ENCODE results near the gene TXN2.

Gene TXN2

DNA sequence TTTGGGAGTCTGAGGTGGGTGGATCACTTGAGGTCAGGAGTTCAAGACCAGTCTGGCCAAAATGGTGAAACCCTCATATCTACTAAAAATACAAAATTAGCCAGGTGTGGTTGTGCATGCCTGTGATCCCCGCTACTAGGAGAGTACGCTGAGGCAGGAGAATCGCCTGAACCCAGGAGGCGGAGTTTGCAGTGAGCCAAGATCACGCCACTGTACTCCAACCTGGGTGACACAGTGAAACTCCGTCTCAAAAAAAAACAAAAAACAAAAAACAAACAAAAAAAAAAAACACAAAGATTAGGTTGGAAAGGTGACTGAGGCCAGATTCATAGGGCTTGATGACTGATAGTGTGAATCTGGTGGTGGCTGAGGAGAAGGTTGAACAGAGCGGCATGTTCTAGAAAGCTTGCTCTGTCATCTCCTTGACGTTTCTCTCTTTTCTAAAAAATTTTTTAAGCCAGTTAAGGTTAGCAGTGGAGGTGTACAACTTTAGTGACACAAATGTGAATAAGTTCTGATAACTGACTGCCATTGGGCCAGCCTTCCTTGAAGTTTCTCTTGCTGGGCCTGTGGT lies 40.9 kb downstream of the TXN2 start:
- Histone ChIP-seq H3K79me1 (replicated peaks; ENCODE audit: low read length, poor library complexity, severe bottlenecking) (peaks cover 2% of the 10 kb centered on the region), H3K4me2 (ENCODE audit: low read length, poor library complexity, severe bottlenecking) (no peak overlapping the region), H4K91ac (ENCODE audit: low read length) (no peak overlapping the region), H3K4me3 (ENCODE audit: insufficient read depth in 1 of 2, low read depth in 1 of 2, low read length in 2 of 2) (no peak overlapping the region), H3K27me3 (ENCODE audit: control insufficient read depth in 1 of 2, insufficient read depth in 1 of 2, low read length in 2 of 2) (no peaks in the 10 kb centered on the region), H3K9me3 (ENCODE audit: control insufficient read depth, low read length) (no peaks in the 10 kb centered on the region), H3K36me3 (ENCODE audit: control insufficient read depth in 1 of 2, insufficient read depth in 2 of 2, low read depth in 1 of 2, low read length in 2 of 2) (no peaks in the 10 kb centered on the region), H3K14ac (ENCODE audit: low read length in 2 of 2) (no peak overlapping the region), H2BK15ac (ENCODE audit: low read depth, poor library complexity, severe bottlenecking) (no peak overlapping the region), H3K27ac (ENCODE audit: low read length, poor library complexity, severe bottlenecking) (peak overlapping the region; percentile 89), H3K9ac (ENCODE audit: low read length) (no peak overlapping the region), H2AK5ac (ENCODE audit: low read length, severe bottlenecking) (peak overlapping the region; percentile 72), H3K23ac (ENCODE audit: low read length in 2 of 2) (no peak overlapping the region), H2BK12ac (ENCODE audit: low read length in 2 of 2) (peak overlapping the region; percentile 65 to 81), H2AFZ (ENCODE audit: low read depth, low read length) (no peak overlapping the region), H3K4ac (ENCODE audit: low read depth in 1 of 2, low read length in 2 of 2) (peak overlapping the region in 1 of 2 experiments; percentile 34), H3K18ac (ENCODE audit: low read depth in 1 of 2, low read length in 2 of 2) (peak overlapping the region; percentile 34 to 58), H4K8ac (ENCODE audit: low read length) (no peak overlapping the region), H2BK120ac (ENCODE audit: low read depth, low read length) (no peak overlapping the region), H2BK5ac (ENCODE audit: low read depth, low read length, poor library complexity, severe bottlenecking) (no peak overlapping the region), H3K4me1 (ENCODE audit: control insufficient read depth, insufficient read depth, low read depth, low read length) (peaks cover 29% of the 10 kb centered on the region)
- no peak for DNase-seq
- whole genome bisulfite sequencing, result 97% methylated on average over 7 of the region's 8 CpGs

DNA sequence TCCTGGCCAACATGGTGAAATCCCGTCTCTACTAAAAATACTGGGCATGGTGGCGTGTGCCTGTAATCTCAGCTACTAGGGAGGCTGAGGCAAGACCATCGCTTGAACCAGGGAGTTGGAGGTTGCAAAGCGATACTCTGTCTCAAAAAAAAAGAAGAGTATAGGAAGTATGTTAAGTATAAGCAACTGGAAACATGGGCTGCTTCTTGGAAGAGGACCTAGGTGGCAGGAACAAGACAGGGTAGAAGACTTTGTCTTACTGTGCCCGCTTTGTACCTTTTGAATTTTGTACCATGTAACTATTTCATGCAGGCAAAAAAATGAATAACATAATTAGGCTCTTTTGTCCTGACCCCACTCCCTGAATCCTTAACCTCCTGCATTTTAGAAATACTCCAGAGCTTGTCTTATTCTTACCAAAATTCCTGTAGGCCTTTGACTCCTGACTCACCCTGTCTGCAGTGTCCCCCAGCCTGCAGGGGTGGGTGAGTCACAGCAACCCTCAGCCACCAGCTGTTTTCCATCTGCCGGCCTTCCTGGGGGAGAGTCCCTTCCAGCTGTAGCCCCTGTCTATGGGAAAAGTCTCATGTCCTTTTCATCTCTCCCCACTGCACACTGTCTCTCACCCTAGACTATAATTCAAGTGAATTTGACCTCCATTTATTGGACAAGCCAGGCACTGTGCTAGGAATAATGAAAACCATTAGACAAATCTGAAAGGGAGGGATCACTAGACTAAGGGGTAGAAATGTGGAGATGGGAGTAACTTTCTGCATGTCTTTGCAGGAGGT lies 41.8 kb downstream of the TXN2 start:
- 41% methylated on average over 6 of the region's 6 CpGs for WGBS
- Histone ChIP-seq H3K18ac (ENCODE audit: low read depth in 1 of 2, low read length in 2 of 2) (peak overlapping the region; percentile 28 to 58), H2AFZ (ENCODE audit: low read depth, low read length) (no peak overlapping the region), H3K79me1 (replicated peaks; ENCODE audit: low read length, poor library complexity, severe bottlenecking) (peaks cover 2% of the 10 kb centered on the region), H3K9ac (ENCODE audit: low read length) (peak overlapping the region; percentile 35), H3K4me1 (ENCODE audit: control insufficient read depth, insufficient read depth, low read depth, low read length) (peaks cover 33% of the 10 kb centered on the region), H4K91ac (ENCODE audit: low read length) (no peak overlapping the region), H3K4ac (ENCODE audit: low read depth in 1 of 2, low read length in 2 of 2) (peak overlapping the region in 1 of 2 experiments; percentile 34), H3K9me3 (ENCODE audit: control insufficient read depth, low read length) (no peaks in the 10 kb centered on the region), H3K14ac (ENCODE audit: low read length in 2 of 2) (no peak overlapping the region), H3K4me3 (ENCODE audit: insufficient read depth in 1 of 2, low read depth in 1 of 2, low read length in 2 of 2) (peak overlapping the region in 1 of 2 experiments; percentile 25), H3K27ac (ENCODE audit: low read length, poor library complexity, severe bottlenecking) (peak overlapping the region; percentile 89), H3K36me3 (ENCODE audit: control insufficient read depth in 1 of 2, insufficient read depth in 2 of 2, low read depth in 1 of 2, low read length in 2 of 2) (no peaks in the 10 kb centered on the region), H2BK15ac (ENCODE audit: low read depth, poor library complexity, severe bottlenecking) (no peak overlapping the region), H3K27me3 (ENCODE audit: control insufficient read depth in 1 of 2, insufficient read depth in 1 of 2, low read length in 2 of 2) (no peaks in the 10 kb centered on the region), H2BK120ac (ENCODE audit: low read depth, low read length) (no peak overlapping the region), H2BK12ac (ENCODE audit: low read length in 2 of 2) (peak overlapping the region; percentile 65 to 81), H2BK5ac (ENCODE audit: low read depth, low read length, poor library complexity, severe bottlenecking) (peak overlapping the region; percentile 86), H4K8ac (ENCODE audit: low read length) (no peak overlapping the region), H3K23ac (ENCODE audit: low read length in 2 of 2) (no peak overlapping the region), H2AK5ac (ENCODE audit: low read length, severe bottlenecking) (peak overlapping the region; percentile 66), H3K4me2 (ENCODE audit: low read length, poor library complexity, severe bottlenecking) (no peak overlapping the region)
- DNase-seq, result peak; percentile 98

DNA sequence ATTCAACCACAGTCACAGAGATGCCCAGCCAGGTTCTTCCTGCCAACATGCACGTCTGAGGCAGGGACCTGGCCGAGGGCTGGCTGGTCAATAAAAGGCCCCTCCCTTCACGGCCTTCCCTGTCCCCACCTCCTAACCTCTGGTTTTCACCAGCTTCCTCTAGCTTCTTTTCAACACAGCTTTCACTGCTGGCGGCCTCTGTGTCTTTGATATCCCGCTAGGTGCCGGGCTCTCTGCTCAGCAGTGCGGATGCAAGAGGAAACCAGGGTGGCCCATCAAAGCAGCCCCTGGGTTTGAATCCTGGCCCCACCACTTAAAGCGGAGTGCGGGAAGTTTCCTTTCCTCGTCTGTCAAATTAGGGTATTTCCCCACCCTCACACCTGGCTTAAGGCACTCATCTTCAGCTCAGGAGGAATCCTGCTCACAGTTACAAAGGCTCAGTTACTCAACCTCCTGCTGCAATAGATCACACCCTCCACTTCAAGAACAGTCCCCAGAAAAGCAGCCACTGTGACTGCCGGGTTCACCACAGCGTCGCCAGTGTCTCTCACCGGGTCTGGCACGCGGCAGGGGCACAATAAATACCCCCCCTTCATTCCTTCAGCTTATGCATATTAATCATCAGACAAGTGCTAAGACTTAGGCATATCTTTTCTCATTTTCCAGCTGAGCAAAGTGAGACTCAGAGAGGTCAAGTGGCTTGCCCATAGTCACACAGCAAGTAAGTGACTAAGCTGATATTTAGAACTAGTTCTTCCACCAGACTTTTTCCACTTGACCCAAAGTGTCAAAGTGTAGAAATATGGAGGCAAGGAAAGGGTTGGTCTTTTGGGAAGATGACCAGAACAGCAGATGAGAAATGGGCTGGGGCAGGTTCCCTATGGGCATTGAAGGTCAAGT lies 45.7 kb downstream of the TXN2 start:
- Histone ChIP-seq H3K23ac (ENCODE audit: low read length in 2 of 2) (peak overlapping the region in 1 of 2 experiments; percentile 70), H3K4me2 (ENCODE audit: low read length, poor library complexity, severe bottlenecking) (no peak overlapping the region), H3K79me1 (replicated peaks; ENCODE audit: low read length, poor library complexity, severe bottlenecking) (peaks cover 8% of the 10 kb centered on the region), H4K91ac (ENCODE audit: low read length) (no peak overlapping the region), H3K36me3 (ENCODE audit: control insufficient read depth in 1 of 2, insufficient read depth in 2 of 2, low read depth in 1 of 2, low read length in 2 of 2) (no peaks in the 10 kb centered on the region), H2BK15ac (ENCODE audit: low read depth, poor library complexity, severe bottlenecking) (peak overlapping the region; percentile 55), H3K4ac (ENCODE audit: low read depth in 1 of 2, low read length in 2 of 2) (peak overlapping the region; percentile 40 to 55), H2BK5ac (ENCODE audit: low read depth, low read length, poor library complexity, severe bottlenecking) (no peak overlapping the region), H2AK5ac (ENCODE audit: low read length, severe bottlenecking) (peak overlapping the region; percentile 94), H3K27ac (ENCODE audit: low read length, poor library complexity, severe bottlenecking) (peak overlapping the region; percentile 22), H3K9ac (ENCODE audit: low read length) (no peak overlapping the region), H3K4me3 (ENCODE audit: insufficient read depth in 1 of 2, low read depth in 1 of 2, low read length in 2 of 2) (no peak overlapping the region), H3K4me1 (ENCODE audit: control insufficient read depth, insufficient read depth, low read depth, low read length) (peaks cover 50% of the 10 kb centered on the region), H3K9me3 (ENCODE audit: control insufficient read depth, low read length) (no peaks in the 10 kb centered on the region), H2BK120ac (ENCODE audit: low read depth, low read length) (no peak overlapping the region), H4K8ac (ENCODE audit: low read length) (peak overlapping the region; percentile 36), H3K14ac (ENCODE audit: low read length in 2 of 2) (no peak overlapping the region), H2BK12ac (ENCODE audit: low read length in 2 of 2) (peak overlapping the region; percentile 61 to 96), H2AFZ (ENCODE audit: low read depth, low read length) (no peak overlapping the region), H3K27me3 (ENCODE audit: control insufficient read depth in 1 of 2, insufficient read depth in 1 of 2, low read length in 2 of 2) (no peaks in the 10 kb centered on the region), H3K18ac (ENCODE audit: low read depth in 1 of 2, low read length in 2 of 2) (peak overlapping the region in 1 of 2 experiments; percentile 69)
- peak; percentile 67 for DNase-seq
- 45% methylated on average over 16 of the region's 16 CpGs for WGBS
